H9 (cell line): ENCODE data around the gene STXBP5L. TPM values are rescaled to one million over a fixed set of nuclear protein-coding genes. Genes with fewer than 3 reads are reported as not detected.

Source experiments
- DNase-seq: peaks from one replicate; pipeline ENCODE4 v3.0.0-alpha.2; 2017
- H2AFZ ChIP-seq: one replicate; pipeline ENCODE4 v1.6.1; 2013; ENCODE audit warnings: mild to moderate bottlenecking, low read length, control low read depth, moderate library complexity
- H2AK5ac ChIP-seq: 2 replicates; pipeline ENCODE4 v1.6.1; 2013; ENCODE audit warnings: low read length, control low read depth, mixed read lengths; ENCODE audit not compliant: insufficient read length
- H2BK120ac ChIP-seq: one replicate; pipeline ENCODE4 v1.6.1; 2013; ENCODE audit warnings: low read depth, mild to moderate bottlenecking, low read length, control low read depth, inconsistent platforms; ENCODE audit not compliant: poor library complexity, severe bottlenecking
- H2BK12ac ChIP-seq: 2 replicates; pipeline ENCODE4 v1.6.1; 2013; ENCODE audit warnings: low read length, control low read depth, mixed read lengths, low read depth; ENCODE audit not compliant: insufficient read length
- H2BK15ac ChIP-seq: 2 replicates; pipeline ENCODE4 v1.6.1; 2013; ENCODE audit warnings: low read depth, low read length, control low read depth
- H2BK20ac ChIP-seq: one replicate; pipeline ENCODE4 v1.6.1; 2013; ENCODE audit warnings: low read depth, mild to moderate bottlenecking, low read length, control low read depth, inconsistent platforms; ENCODE audit not compliant: poor library complexity, severe bottlenecking
- H2BK5ac ChIP-seq: 2 replicates; pipeline ENCODE4 v1.6.1; 2013; ENCODE audit warnings: low read length, control low read depth, mixed read lengths; ENCODE audit not compliant: insufficient read length
- H3K14ac ChIP-seq: 2 replicates; pipeline ENCODE4 v1.6.1; 2013; ENCODE audit warnings: low read length, control low read depth; ENCODE audit not compliant: insufficient read depth
- H3K18ac ChIP-seq: 2 replicates; pipeline ENCODE4 v1.6.1; 2013; ENCODE audit warnings: low read depth, mild to moderate bottlenecking, mixed read lengths, low read length, control low read depth; ENCODE audit not compliant: insufficient read length
- H3K23ac ChIP-seq: 2 replicates; pipeline ENCODE4 v1.6.1; 2013; ENCODE audit warnings: low read length, control low read depth, mixed read lengths, low read depth; ENCODE audit not compliant: insufficient read length
- H3K23me2 ChIP-seq: 2 replicates; pipeline ENCODE4 v1.6.1; 2013; ENCODE audit warnings: low read depth, mild to moderate bottlenecking, mixed read lengths, low read length, control low read depth; ENCODE audit not compliant: insufficient read length, poor library complexity, severe bottlenecking
- H3K27ac ChIP-seq: 2 replicates; pipeline ENCODE4 v1.5.1; 2013; ENCODE audit warnings: low read length, control low read depth, mixed read lengths, low read depth; ENCODE audit not compliant: insufficient read length
- H3K27me3 ChIP-seq: 2 replicates; pipeline ENCODE4 v1.6.1; 2013; ENCODE audit warnings: low read length, control low read depth, inconsistent platforms; ENCODE audit not compliant: insufficient read depth
- H3K4ac ChIP-seq: 2 replicates; pipeline ENCODE4 v1.6.1; 2013; ENCODE audit warnings: low read depth, mild to moderate bottlenecking, control low read depth, inconsistent platforms, low read length, moderate library complexity
- H3K4me1 ChIP-seq: 2 replicates; pipeline ENCODE4 v1.6.1; 2013; ENCODE audit warnings: low read length, control low read depth, inconsistent platforms; ENCODE audit not compliant: insufficient read depth
- H3K4me2 ChIP-seq: 2 replicates; pipeline ENCODE4 v1.6.1; 2013; ENCODE audit warnings: low read length, control low read depth, mixed read lengths; ENCODE audit not compliant: insufficient read length, insufficient read depth
- H3K56ac ChIP-seq: 2 replicates; pipeline ENCODE4 v1.6.1; 2013; ENCODE audit warnings: low read depth, mild to moderate bottlenecking, mixed read lengths, low read length, control low read depth; ENCODE audit not compliant: insufficient read length
- H3K79me1 ChIP-seq: 2 replicates; pipeline ENCODE4 v1.6.1; 2013; ENCODE audit warnings: low read depth, mild to moderate bottlenecking, moderate library complexity, low read length, control low read depth, inconsistent platforms; ENCODE audit not compliant: insufficient read depth, poor library complexity, severe bottlenecking
- H3K79me2 ChIP-seq: 2 replicates; pipeline ENCODE4 v1.6.1; 2013; ENCODE audit warnings: low read length, control low read depth, inconsistent platforms; ENCODE audit not compliant: insufficient read depth
- H3K9ac ChIP-seq: 2 replicates; pipeline ENCODE4 v1.6.1; 2013; ENCODE audit warnings: low read length, control low read depth, mixed read lengths; ENCODE audit not compliant: insufficient read length; ENCODE audit errors: extremely low read depth
- H3K9me3 ChIP-seq: one replicate; pipeline ENCODE4 v1.6.1; 2013; ENCODE audit warnings: low read depth, low read length, inconsistent platforms; ENCODE audit not compliant: control insufficient read depth
- H3T11ph ChIP-seq: one replicate; pipeline ENCODE4 v1.6.1; 2013; ENCODE audit warnings: mild to moderate bottlenecking, low read length, control low read depth, inconsistent platforms
- H4K20me1 ChIP-seq: one replicate; pipeline ENCODE4 v1.6.1; 2013; ENCODE audit not compliant: control insufficient read depth, insufficient read length, insufficient read depth
- H4K5ac ChIP-seq: 2 replicates; pipeline ENCODE4 v1.6.1; 2013; ENCODE audit warnings: low read depth, mild to moderate bottlenecking, mixed read lengths, low read length, control low read depth; ENCODE audit not compliant: insufficient read length
- H4K8ac ChIP-seq: replicated peaks from 2 replicates; pipeline ENCODE4 v1.6.1; 2013; ENCODE audit warnings: low read length, control low read depth, mixed read lengths, low read depth; ENCODE audit not compliant: insufficient read length
- H4K91ac ChIP-seq: 2 replicates; pipeline ENCODE4 v1.6.1; 2013; ENCODE audit warnings: low read depth, mild to moderate bottlenecking, moderate library complexity, mixed read lengths, low read length, control low read depth; ENCODE audit not compliant: insufficient read length
- H3K27ac Mint-ChIP-seq, 3 experiments: 2 replicates in 2 of 3; 3 replicates in 1 of 3; pipeline ENCODE4 v1.8.0; 2020 to 2021; ENCODE audit warnings: mixed read lengths in 3 of 3, mild to moderate bottlenecking in 1 of 3, moderate library complexity in 1 of 3
- H3K27me3 Mint-ChIP-seq: 2 replicates; pipeline ENCODE4 v1.8.0; 2021; ENCODE audit warnings: low read depth, mild to moderate bottlenecking, moderate library complexity, mixed read lengths
- H3K36me3 Mint-ChIP-seq, 3 experiments: 2 replicates in 2 of 3; 3 replicates in 1 of 3; pipeline ENCODE4 v1.8.0; 2020 to 2021; ENCODE audit warnings: low read depth in 3 of 3, mixed read lengths in 3 of 3; ENCODE audit not compliant: insufficient read depth in 1 of 3
- H3K4me1 Mint-ChIP-seq, 2 experiments: 2 replicates each; pipeline ENCODE4 v1.8.0; 2020; ENCODE audit warnings: mixed read lengths in 2 of 2
- H3K4me3 Mint-ChIP-seq, 2 experiments: 2 replicates in 1 of 2; 3 replicates in 1 of 2; pipeline ENCODE4 v1.8.0; 2020 to 2021; ENCODE audit warnings: mild to moderate bottlenecking in 2 of 2, mixed read lengths in 2 of 2, moderate library complexity in 1 of 2
- H3K9me3 Mint-ChIP-seq, 2 experiments: 2 replicates in 1 of 2; 3 replicates in 1 of 2; pipeline ENCODE4 v1.8.0; 2020; ENCODE audit warnings: mild to moderate bottlenecking in 2 of 2, mixed read lengths in 2 of 2, moderate library complexity in 1 of 2
- CTCF ChIP-seq: fragments of 200-600 bp; sonication (generic); conservative IDR thresholded peaks from 3 replicates; pipeline ENCODE4 v1.8.0; 2021; ENCODE audit warnings: antibody characterized with exemption, mild to moderate bottlenecking
- WGBS: extraction: QIAGEN DNeasy Blood & Tissue Kit; methylation state at CpG from one replicate; pipeline ENCODE4 v1.1.7; 2013; ENCODE audit warnings: missing lambda C conversion rate, low lambda C conversion rate, mixed read lengths; ENCODE audit not compliant: insufficient read length; ENCODE audit errors: extremely low coverage; 5-methylcytosine and 5-hydroxymethylcytosine counted together
- total RNA-seq: library from RNA; stranded (reverse); gene quantifications from 2 replicates; pipeline ENCODE4 v1.2.1, GENCODE V29; 2021

The STXBP5L gene
- total RNA-seq, 1 experiment from 2014 or later = 4.7 TPM

GRCh38 chr3:120908795-120909601 is 993 bp downstream of the STXBP5L start:
- H3K36me3 Mint-ChIP-seq = peaks cover 0 to 3% (median 0%) of the 10 kb centered on the region in 3 experiments; a peak in 1 of 7 replicates
- Histone ChIP-seq H3K27me3 (no peaks in the 10 kb centered on the region), H3K23ac (no peak overlapping the region), H3K4me1 (no peaks in the 10 kb centered on the region), H4K8ac (no peak overlapping the region), H2BK12ac (no peak overlapping the region), H3K14ac (peak overlapping the region; percentile 56; the same call in 1 of the 2 replicates), H3K79me2 (no peaks in the 10 kb centered on the region), H4K91ac (no peak overlapping the region), H2BK5ac (no peak overlapping the region), H2AFZ (no peak overlapping the region), H4K5ac (no peak overlapping the region), H3K56ac (no peak overlapping the region), H3K4ac (no peak overlapping the region), H3K23me2 (peaks cover 12% of the 10 kb centered on the region), H2AK5ac (no peak overlapping the region), H2BK20ac (no peak overlapping the region), H3K79me1 (no peaks in the 10 kb centered on the region), H2BK15ac (no peak overlapping the region), H3K4me2 (peak overlapping the region; percentile 90), H3K9ac (peak overlapping the region; percentile 20), H3K27ac (no peak overlapping the region), H4K20me1 (no peaks in the 10 kb centered on the region), H3T11ph (no peak overlapping the region), H3K9me3 (no peaks in the 10 kb centered on the region), H3K18ac (no peak overlapping the region), H2BK120ac (no peak overlapping the region)
- H3K4me1 Mint-ChIP-seq = peaks cover 15 to 17% of the 10 kb centered on the region in 2 experiments
- peaks cover 1% of the 10 kb centered on the region; the same call in 1 of the 2 replicates for H3K27me3 Mint-ChIP-seq
- peak overlapping the region in 2 of 3 experiments; percentile 58 to 94; a peak in 4 of 7 replicates for H3K27ac Mint-ChIP-seq
- no peak for TF ChIP-seq CTCF
- WGBS = no CpG with 5 or more reads among the region's 26 CpGs
- peak overlapping the region; percentile 88 to 92 for H3K4me3 Mint-ChIP-seq
- H3K9me3 Mint-ChIP-seq = no peaks in the 10 kb centered on the region; a peak in 1 of 5 replicates
- DNase-seq = peak; percentile 38
